Activated CD4-positive, alpha-beta T cell treated with anti-CD3 and anti-CD28 coated beads, Interleukin-2, amount 50 U/mL, for 48 hours (primary cell): ENCODE measurements around the gene CEP97.
"Not testable (repeated sequence)": the region's sequence is repeated elsewhere in the genome, so short reads cannot be mapped to it uniquely, and the experiment has no call there.

Experiments
- DNase-seq, 2 experiments: peaks; one replicate each; pipeline ENCODE4 v3.0.0-alpha.2; 2020

Gene CEP97

GRCh38 chr3:101724329-101725193, at the start of gene CEP97:
Gene CEP97 (plus strand): TSS chr3:101724614. CDS start chr3:101724677, 63 bp downstream.
- DNase-seq = peak; percentile 90 to 92

DNA sequence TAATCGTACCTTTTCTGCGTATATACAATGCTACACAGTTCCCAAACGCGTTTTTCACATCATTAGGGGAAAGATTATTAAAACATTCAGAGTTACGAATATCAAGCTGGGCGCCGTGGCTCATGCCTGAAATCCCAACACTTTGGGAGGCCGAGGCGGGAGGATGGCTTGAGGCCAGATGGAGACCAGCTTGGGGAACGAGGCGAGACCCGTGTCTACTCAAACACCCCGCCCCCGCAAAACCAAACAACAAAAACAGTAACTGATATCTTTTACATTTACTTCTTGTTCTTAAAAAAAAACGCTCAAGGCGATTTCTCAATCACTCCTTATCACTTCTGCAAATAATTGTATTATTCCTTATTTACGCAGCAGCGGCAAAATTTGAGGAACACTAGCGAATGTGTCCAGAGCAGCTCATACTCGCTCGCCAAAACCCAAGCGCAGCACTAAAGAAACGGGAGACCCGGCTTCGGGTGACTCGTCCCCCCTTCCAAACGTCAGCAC, 48.7 kb upstream of the CEP97 start:
- DNase-seq = no peak

DNA sequence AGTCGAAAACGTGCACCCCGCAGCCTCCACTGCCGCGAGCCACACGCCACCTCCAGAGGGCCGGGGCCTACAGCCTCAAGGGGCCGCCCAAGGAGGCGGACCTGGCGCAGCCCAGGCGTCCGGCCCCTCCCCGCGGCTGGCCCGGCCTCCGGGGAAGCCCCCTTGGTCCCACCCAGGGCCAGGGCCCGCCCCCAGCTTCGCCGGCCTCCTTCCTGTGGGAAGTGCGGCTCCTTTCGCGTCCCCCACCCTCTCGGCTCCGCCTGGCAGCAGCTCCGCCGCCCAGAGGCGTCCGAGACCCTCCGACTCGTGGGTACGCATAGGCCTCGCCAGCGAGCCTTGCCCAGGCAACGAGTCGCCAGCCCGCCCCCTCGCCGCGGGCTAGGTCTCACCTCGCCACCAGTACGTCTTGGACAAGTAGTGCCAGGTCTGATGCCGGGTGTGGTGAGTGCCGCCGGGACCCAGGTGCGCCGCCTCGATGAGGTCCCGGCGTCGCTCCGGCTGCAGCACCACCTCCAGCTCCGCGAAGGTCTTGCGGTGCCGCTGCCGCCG, 48.1 kb upstream of the CEP97 start:
- peak; percentile 96 to 97 for DNase-seq

DNA sequence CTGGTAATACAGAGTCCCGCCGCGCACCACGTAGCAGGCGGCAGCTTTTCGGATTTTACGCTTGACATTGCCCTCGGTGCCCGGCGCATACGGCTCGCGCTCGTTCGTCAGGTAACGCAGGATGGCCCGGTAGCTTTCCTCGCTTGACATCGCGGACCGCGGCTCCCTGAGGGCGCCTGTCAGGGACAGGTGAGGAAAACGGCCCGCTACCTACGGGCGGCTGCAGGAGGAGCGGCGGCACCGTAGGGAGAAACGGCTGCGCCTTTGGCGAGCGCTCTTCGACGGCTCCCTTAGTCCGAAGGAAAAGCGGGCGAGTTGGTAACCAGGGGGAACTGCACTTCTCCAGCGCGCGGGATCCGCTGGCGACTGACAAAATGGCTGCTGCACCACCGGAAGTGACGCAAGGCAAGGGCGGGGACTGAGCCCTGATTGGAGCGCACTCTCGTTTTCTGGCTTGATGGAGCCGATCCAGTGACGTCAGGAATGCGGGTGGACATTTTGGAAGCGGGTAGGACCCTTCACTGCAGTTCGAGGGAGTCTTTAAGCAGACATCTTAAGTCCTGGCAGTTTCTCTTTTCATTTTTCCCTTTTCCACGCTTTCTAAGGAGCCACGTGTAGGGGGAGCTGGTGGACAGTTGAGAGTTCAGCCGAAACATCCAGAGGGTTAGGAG, 47.5 kb upstream of the CEP97 start, which contains the start of gene ZBTB11:
Gene ZBTB11, minus strand, starts transcription at position 368 of the 671 bp plus-strand sequence. Its CDS starts 218 bp downstream, at position 150.
- peak; percentile 100 for DNase-seq

GRCh38 chr3:101677436-101678286, 46.8 kb upstream of the CEP97 start:
- no peak for DNase-seq

DNA sequence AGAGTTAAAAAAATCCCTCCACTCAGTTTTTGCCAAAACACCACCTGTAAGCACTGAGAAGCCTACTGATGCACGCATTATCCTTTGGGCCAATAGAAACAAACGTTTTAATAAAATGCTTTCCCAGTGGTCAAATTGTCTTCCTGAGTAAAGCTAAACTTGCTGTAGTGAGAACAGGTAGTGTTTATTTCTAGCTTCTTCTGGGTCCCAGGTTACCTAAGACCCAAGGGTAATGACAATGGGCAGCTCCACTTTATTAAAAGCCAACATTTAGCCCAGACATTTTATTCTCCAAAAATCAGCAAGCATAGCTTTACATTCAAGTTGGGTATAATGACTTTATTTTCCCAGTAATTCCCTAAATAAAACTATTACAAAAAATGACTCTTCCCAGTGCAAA, 45.6 kb upstream of the CEP97 start:
- not testable (repeated sequence) for DNase-seq

DNA sequence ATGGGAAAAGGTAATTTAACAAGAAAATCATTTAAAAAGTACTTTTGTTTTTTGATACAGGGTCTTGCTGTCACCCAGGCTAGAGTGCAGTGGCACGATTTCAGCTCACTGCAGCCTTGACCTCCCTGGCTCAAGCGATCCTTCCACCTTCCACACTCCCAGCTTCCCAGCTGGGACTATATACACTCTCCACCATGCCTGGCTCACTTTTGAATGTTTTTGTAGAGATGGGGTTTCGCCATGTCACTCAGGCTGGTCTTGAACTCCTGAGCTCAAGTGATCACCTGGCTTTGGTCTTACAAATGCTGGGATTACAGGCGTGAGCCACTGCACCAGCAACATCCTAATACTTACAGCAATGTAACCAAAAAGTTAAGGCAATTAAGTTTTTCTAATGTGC, 43.9 kb upstream of the CEP97 start:
- no peak for DNase-seq

DNA sequence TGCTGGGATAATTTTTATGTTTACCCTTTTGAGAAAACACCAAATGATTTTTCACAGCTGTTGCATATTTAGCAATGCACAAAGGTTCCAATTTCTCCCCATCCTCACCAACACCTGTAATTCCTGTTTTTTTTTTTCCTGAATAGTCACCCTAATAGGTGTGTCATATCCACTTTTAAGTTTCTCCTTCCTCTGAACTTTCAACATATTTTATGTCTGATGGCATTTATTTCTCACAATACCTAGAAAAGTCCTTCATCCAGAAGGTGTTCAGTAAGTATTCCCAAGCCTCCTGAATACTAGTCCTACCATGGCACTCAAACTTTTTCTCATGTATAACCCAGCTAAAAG, 39.4 kb upstream of the CEP97 start:
- DNase-seq = no peak

DNA sequence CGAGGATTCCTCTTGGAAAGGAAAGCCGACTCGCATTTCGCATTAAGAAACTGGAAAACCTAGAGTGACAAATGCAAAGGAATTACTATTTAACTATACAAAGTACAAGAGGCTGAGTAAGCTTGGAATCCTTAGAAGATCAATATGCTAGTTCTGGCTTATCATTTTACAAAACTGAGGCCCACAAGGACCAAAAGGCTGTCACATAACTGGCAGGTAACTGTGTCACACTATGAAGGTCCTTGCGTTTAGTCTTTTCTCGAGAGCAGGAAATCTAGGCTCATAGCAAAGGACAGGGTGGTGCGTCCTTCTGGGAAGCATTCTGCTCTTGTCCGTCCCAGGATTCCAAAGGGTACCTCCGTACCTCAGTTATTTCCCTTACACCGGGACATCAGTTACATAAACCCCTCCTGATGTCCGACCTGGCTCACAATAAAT, 38.5 kb upstream of the CEP97 start:
- no peak for DNase-seq

DNA sequence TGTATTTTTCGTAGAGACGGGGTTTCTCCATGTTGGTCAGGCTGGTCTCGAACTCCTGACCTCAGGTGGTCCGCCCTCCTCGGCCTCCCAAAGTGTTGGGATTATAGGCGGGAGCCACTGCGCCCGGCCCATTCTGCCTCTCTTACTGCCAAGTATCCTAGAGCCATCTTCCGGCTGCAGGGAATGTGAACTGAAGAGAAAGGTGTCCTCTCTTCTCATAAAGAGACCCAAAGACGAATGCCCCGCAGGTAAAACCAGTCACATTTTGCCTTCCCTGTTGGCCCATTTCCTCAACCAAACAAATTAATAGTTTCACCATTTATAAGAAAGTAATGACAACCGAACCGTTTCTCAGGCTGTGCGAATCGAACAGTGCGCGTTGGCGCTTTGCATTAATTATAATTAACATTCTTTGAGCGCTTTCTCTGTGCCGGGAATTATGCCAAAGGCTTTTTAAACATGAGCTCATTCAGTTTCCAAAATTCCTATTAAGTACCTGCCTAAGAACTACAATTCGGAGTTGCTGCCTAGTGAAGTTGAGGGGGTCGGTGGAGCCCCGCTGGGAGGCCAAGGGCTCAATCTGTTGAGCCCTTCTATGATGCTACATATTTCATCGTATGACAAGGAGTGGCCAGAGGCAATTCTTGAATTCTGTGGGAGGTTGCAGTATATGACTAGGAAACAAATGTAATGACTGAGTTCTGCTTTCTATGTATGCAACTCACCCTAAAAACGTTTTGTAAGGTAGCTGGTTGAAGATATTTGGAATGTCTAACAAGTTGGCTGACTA, 37.1 kb upstream of the CEP97 start:
- DNase-seq = no peak

- no peak for DNase-seq
Observed at GRCh38 chr3:101689286-101689685, 35.1 kb upstream of the CEP97 start.

DNA sequence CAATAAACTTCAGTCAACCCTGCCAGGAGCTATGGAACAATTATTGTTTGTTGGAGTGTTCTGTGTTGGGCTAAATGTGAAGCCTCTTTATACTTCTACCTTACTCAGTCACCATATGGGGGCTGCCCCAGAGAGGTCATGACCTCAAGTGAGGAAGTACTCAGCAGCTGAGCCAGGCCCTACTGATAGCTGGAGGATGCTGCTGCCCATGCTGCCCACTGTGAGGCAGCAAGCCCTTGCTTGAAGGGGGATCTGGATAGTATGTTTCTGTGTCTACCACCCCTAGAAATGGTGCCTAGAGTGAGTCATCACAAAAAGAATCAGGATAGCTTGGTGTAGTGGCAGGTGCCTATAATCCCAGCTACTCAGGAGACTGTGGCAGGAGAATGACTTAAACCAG, 33.4 kb upstream of the CEP97 start:
- DNase-seq = no peak

- not testable (repeated sequence) for DNase-seq
Observed at GRCh38 chr3:101691685-101692671, 32.4 kb upstream of the CEP97 start.

DNA sequence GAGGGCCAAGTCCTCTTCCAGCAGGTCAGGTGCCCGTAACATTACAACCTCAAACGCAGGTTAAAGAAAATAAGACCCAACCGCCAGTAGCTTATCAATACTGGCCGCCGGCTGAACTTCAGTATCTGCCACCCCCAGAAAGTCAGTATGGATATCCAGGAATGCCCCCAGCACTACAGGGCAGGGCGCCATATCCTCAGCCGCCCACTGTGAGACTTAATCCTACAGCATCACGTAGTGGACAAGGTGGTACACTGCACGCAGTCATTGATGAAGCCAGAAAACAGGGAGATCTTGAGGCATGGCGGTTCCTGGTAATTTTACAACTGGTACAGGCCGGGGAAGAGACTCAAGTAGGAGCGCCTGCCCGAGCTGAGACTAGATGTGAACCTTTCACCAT, 30.9 kb upstream of the CEP97 start:
- peak; percentile 36 to 58 for DNase-seq

- DNase-seq = not testable (repeated sequence)
Observed at GRCh38 chr3:101694836-101695235, 29.6 kb upstream of the CEP97 start.

DNA sequence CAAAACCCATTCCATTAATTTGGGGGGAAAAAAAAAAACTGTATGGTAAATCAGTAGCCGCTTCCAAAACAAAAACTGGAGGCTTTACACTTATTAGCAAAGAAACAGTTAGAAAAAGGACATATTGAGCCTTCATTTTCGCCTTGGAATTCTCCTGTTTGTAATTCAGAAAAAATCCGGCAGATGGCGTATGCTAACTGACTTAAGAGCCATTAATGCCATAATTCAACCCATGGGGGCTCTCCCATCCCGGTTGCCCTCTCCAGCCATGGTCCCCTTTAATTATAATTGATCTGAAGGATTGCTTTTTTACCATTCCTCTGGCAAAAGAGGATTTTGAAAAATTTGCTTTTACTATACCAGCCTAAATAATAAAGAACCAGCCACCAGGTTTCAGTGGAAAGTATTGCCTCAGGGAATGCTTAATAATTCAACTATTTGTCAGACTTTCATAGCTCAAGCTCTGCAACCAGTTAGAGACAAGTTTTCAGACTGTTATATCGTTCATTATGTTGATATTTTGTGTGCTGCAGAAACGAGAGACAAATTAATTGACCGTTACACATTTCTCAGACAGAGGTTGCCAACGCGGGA, 28.5 kb upstream of the CEP97 start:
- DNase-seq = peak in 1 of 2 experiments; percentile 35

GRCh38 chr3:101701696-101702634, 22.4 kb upstream of the CEP97 start:
- DNase-seq = no peak

GRCh38 chr3:101702726-101703125, 21.7 kb upstream of the CEP97 start:
- no peak for DNase-seq

DNA sequence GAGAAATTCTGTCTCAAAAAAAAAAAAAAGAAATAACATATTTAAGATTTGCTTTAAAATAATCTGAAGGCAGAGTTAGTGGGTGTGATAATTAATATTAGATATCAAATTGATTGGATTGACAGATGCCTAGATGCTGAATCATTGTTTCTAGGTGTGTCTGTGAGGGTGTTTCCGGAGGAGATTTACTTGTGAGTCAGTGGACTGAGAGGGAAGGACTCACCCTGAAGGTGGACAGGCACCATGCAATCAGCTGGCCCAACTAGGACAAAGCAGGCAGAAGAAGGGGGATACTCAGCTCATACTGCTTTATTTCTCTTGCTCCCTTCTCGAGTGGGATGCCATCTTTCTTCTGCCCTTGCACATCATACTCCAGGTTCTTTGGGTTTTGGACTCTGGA, 21.2 kb upstream of the CEP97 start:
- DNase-seq = no peak
